HG03280 (cell line): ENCODE data around the gene NDRG2.

Experiments
- ATAC-seq: cut with Tn5 transposase; IDR thresholded peaks from one replicate; pipeline ENCODE4 v1.9.1; 2021; ENCODE audit warnings: mild to moderate bottlenecking, moderate library complexity; ENCODE audit not compliant: unreplicated experiment

The NDRG2 gene

DNA sequence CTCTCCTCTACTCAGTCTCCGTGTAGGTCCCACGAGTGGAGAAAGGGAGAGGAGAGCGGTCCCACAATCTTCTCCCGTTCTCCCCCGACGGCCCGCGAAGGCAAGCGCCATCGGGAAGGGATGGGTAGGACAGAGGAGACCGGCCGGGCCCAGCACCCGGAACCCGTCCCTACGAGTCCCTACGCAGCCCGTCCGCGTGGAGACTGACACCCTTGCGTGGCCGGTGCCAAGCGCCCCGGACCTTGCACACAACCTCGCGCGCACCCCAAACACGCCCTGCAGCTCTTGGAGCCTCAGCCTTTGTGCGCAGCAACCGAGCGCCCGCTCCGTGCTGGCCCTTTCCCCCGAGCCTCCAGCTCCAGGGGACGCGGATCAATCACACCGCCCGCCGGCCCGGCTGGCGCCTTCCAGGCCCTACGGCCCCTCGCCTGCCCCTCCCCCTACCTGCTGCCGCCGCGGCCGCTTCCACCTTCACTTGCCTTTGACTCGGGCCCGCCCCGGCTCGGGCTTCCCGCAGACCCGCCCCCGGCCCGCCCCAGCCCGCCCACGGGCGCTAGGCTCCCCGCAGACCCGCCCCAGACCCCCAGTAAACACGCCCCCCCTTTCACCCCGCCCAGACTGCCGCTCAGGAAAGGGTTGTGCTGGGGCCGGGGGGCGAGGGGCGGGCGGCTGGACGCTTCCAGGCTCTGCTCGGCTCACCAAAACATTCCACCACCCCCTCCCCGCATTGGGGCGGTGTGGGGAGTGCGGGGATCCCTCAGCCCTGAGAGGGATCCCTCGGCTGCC is at the start of gene NDRG2:
NDRG2 (minus strand) TSS at position 477 of the 786 bp plus-strand sequence. CDS start 1,746 bp downstream, outside the sequence.
- ATAC-seq: no peak

DNA sequence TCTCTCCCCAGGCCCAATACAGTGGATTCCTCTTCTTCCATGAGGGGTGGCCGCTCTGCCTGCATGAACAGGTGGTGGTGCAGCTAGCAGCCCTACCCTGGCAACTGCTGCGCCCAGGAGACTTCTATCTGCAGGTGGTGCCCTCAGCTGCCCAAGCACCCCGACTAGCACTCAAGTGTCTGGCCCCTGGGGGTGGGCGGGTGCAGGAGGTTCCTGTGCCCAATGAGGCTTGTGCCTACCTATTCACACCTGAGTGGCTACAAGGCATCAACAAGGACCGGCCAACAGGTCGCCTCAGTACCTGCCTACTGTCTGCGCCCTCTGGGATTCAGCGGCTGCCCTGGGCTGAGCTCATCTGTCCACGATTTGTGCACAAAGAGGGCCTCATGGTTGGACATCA is 49.1 kb upstream of the NDRG2 start:
- no peak for ATAC-seq

DNA sequence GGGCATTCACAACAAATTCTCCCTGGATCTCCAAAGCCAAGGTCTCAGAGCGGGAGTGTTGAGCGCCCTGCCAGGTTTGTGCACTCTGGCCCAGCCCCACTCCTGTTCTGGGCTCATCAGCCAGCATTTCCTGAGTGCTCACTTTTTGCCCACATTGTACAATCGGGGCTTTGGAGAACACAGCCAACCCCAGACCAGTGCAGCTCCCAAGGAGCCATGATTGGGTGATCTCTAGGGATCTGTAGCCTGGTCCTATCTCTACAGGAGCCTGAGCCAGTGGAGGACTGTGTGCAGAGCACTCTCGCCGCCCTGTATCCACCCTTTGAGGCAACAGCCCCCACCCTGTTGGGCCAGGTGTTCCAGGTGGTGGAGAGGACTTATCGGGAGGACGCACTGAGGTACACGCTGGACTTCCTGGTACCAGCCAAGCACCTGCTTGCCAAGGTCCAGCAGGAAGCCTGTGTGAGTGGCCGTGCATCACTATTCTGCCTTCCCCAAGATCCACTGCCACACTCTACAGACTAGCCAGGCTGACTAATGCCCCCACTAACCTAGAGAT is 48.0 kb upstream of the NDRG2 start:
- ATAC-seq: no peak

DNA sequence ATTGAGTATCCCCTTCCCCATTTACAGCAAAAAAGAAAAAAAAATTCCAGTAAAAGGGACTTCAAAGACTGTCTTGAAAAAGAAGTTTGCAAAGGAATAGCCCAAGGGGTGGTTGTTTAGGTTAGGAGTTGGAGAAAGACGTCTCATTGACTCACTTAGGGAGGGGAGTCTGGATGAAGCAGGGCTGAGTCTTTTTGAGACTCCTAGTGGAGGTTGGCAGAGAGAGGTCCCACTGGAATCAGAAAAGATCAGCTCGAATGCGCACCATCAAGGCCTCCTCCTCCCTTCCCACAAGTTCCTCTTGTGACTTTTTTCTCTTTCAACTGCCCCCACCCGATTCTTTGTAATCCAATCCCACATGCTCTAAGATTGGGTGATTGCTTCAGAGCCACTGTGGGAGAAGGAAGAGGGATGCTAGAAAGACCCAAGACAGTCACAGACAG is 47.2 kb upstream of the NDRG2 start:
- ATAC-seq: no peak

DNA sequence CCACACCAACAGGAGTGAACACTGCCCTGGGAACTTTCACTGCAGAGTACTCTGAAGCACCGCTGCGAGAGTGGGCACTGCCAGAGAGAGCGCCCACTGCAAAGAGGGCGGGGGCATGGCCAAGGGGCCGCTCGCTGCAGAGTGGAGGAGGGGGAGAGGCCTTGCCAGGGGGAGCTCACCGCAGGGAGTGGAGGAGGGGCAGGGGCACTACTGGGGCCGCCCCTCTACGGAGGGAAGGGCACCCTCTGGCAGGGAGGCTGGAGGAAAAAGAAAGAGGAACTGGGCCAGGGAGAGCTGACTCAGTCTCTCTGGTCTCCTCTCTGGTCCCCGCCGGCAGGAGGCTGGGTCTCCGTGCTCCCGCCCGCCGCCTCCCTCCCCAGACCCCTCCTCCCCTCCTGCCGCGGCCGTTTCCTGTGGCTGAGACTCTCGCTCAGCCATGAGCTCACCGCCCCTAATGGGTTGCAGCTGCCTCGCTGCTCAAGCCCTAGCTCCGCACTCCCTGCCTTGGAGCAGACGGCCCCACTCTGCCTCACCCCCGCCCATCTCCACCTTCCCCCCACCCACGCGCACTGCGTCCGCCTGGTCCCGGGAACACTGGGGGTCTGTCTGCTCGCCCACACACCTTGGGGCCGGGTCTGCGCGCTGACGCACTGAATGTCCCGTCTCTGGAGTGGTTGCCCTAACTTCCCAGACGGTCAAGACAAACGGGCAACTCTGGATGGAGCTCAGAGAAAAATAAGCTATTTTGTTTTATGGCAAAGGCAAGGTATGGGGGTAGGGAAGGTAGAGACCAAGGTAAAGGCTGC is 46.6 kb upstream of the NDRG2 start:
- ATAC-seq: peak; percentile 64

DNA sequence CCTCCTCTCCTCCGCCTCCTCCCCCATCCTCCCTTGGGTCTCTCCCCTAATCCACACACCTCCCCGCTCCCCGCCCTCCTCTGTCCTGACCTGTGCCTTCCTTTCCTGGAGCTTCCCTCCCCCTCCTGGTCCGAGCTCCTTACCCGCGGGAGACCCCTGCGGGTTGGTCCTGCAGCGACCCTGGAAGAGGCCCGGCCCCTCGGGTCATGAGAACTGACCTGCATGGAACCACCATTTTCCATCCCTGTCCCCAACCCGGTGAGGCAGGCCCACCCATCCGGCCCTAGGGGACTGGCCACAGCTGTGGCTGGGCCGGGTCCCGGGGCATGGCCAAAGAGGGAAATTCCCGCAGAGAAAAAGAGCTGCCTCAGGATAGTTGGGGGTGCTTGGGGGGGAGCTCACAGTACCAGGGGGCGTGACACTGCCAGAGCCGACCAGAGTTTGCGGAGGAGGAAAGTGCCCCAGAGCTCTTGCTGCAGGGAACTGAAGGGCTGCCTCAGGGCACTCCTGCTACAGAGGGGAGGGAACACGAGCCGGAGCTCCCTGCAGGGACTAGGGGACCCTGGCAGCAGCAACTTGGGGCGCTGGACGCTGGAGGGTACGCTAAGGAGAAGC is 45.9 kb upstream of the NDRG2 start:
- no peak for ATAC-seq

DNA sequence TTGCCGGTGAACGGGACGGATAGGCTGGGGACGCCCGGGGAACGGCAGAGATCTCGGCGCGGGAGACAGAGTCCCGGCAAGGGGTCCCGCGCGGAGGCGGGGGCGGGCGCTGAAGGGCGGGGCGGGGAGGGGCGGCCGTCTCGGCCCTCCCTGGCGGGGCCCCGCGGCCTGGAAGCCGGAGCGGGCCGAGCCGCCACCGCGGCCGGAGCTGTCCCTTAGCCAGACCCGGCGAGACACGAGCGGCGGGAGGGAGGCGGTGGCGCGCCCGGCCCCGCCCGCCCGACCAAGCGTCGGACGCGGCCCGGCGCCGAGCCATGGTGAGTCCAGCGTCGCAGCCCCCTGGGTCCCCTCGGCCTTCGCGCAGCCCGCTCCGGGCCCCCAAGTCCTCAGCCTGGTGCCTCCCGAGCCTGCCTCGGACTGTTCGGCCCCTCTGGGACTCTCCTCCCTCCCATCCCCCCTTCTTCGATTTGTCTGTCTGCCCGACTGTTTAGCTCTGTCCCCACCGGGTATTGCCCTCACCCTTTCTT is 45.3 kb upstream of the NDRG2 start, which contains the start of gene ARHGEF40:
ARHGEF40 (plus strand) TSS at position 222 of the 527 bp plus-strand sequence; CDS start at position 315, 93 bp downstream.
- no peak for ATAC-seq

DNA sequence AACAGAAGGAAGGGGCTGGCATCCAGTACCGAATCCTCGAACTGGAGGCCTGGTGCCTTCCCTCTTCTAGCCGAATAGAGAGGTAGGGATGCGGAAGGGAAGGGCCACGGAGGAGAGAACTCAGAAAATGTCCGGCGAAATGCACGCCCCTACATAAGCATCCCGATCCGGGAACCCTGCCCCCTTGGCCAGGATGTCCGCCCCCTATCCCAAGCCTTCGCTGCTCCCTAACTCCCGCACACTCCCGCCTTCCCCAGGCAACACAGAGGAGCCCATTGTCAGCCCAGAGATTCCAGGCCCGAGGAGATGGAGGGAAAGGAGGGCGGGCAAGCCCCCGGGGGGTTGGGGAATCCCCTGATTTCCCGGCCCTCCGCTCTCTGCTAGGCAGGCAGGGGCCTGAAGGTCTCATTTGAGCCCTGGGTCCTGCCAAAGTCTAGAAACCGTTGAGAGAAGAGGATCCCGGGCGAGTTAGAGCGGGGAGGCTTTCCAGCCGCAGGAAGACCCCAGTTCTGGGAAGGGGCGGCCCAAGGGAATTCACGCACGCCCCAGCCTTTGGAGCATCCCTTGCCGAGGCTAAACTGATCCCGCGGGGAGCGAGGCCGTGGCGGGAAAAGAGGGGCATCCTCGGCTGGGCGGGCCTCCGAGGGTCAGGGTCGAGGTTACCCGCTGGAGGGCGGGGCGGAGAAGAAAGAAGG is 44.7 kb upstream of the NDRG2 start:
- no peak for ATAC-seq

DNA sequence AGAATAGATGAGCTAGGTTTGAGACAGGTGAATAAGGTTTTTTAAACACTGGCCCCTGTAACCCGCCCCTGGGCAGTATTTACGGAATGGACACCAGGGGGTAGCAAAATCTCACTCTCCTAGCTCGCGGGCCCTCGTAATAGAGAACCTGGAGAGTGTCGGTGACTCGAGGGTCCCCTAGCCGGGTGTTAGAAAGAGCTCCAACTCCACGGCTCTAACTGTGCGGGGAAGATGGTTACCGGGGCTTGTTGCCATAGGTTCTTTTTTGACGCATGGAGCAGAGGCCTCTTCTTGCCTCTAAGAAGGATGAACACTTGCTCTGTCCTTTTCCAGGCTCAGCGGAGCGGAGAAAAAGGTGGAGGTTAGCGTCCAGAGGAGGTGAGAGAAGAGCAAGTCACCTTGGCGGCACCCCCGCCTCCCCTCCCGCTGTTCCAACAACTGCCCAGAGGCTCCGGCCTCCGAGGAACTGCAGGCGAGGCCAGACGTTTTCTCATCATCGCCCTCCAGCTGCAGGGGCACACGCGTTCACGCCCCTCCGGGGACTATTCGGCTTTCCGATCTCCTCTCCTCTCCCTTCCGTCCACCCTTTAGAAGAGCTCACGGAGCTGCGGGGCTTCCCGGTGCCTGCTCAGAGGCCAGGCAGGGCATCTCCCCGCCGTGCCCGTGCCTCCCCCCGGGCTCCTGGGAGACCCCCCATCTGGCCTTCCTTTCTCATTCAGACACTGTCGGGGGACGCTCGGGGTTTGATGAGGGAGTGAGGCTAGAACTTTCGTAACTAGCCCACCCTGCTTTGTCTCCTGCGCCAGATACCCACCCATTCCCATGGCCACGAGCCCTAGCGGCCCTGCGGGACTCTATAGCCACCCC is 43.9 kb upstream of the NDRG2 start:
- ATAC-seq: no peak

DNA sequence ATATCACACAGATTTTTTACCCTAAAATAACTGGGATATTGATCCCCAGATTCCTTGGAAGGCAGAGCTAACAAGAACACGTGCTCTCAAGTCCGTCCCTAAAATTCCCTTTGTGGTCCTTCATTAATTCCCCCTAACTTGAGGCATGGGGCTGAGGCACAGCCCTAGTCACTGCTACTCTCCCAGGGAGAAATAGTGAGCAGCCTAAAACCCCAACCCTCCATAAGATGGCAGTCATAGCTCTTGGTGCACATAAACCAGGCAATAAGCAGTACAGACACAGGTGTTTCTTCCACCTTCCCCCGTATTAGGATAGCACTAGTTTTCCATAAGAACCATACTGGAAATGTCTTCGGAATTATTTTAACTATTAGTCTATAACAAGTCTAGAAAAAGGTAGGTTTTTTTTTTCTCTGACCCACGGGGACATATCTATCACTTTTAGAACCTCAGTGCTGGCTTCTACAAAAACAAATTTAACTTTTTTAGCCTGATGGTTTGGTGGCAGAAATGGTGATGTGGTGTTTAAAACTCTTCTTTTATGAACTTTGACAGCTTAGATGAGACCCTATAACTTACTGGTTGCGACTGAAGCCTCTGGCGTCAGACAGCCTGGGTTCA is 42.1 kb upstream of the NDRG2 start:
- no peak for ATAC-seq

DNA sequence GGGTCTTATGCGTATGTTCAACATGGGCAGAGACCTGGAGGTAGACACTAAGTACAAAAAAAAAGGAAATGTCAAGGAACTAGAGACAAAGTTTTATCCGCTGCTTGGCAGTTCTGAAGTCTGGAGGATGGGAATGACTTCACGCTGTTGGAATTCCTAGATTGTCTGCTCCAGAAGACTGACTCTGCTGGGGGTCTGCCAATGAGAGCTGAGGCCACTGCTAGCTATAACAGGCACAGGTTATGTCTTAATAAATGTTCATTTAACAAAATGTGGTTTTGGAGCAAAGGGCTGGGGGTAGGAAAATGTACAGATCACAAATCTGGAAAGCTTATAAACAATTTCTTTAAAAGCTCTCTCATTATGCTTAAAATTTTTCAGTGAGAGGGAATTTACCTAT is 38.6 kb upstream of the NDRG2 start:
- ATAC-seq: no peak

DNA sequence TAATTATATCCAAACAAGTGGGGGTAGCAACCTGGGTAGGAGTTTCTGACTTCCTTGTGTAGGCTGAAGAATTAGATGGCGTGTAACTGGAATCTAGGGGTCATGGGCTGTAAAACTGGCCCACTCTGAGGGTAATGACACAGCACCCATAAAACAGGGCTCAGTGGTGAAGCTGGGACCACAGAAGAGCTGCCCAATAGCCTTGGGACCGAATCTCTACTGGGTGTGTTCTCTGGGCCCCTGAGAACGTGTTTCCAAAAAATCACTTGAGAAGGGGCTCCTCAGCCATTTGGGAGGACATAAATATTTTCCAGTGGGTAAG is 36.4 kb upstream of the NDRG2 start:
- no peak for ATAC-seq

DNA sequence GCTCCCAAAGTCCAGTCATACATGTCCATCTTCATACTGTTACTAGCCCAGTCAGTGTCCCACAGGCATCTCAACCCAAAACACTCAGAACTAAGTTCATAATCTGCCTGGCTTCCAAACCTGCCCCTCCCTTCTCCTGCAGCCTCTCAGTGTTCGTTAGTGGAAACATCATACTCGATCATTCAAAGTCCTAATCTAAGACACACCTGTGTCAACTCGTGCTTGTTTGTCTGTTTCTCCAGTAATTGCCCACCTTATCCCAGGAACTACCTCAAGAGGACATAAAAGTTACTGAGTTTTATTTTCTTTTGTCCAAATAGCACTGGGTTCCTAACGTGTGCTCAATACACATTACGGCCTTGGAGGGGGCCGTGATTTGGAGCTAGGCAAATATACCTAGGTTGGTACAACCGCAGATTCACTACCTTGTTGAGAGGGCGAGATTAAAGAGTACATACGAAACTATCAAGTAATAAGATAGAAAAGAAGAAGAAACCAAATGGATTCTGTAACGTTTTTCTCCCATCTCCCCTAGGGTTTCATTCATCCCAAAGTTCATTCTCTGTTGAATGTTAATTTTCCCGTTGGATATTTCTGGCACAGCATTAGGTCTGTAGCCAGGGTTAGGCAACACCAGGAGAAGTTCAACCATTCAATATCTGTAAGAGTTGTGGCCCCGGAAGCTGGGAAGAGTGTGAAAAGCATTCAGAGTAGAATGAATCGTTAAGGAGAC is 35.9 kb upstream of the NDRG2 start:
- ATAC-seq: no peak

DNA sequence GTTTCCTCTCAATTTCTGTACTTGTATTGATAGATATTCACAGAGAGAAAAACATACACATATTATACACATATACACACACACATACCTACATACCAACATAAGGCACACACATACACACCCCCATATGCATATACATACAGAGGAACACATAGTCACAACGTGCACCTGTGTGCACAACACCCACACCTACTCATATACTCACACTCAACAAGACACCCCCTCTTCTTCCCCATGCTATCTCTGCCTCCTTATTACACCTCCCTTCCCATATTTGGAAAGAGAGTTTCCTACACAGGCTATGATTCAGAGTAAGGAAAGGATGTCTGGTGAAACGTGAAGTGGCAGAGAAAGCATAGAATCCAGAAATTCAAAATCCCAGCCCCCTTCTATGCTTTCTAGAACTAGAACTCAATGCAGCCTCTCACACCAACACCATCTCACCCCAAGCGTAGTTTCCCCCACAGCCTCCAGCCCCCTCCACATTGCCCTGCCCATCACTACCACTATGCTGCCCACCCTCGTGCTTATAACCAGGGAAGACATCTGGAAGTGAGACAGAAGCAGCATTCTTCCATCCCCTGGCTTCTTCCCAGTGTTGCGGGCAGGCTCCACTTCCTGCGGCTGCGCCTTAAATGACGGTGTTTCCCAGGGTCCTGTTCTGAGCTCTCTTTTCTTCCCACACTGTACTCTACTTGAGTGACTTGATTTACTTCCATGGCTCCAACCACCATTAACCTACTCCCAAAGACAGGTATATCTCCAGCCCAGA is 35.2 kb upstream of the NDRG2 start:
- no peak for ATAC-seq

DNA sequence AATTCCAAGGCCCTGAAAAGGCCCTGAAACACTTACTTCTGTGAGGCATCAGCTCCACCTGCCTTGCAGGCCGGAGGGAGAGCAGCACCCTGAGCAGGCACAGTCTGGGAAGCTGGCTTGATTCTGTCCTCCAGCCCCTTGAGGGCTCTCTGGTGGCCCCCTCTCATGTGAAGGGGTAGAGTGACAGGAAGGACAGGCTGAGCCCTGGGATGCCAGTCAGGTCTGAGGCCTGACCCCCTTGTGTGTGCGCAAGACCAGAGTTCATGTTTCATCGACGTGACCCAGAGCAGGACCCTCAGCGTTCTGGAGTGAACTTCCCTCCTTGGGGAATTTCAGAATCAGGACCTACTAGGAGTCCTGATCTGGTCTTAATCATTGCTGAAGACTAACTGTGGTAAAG is 34.0 kb upstream of the NDRG2 start:
- no peak for ATAC-seq

DNA sequence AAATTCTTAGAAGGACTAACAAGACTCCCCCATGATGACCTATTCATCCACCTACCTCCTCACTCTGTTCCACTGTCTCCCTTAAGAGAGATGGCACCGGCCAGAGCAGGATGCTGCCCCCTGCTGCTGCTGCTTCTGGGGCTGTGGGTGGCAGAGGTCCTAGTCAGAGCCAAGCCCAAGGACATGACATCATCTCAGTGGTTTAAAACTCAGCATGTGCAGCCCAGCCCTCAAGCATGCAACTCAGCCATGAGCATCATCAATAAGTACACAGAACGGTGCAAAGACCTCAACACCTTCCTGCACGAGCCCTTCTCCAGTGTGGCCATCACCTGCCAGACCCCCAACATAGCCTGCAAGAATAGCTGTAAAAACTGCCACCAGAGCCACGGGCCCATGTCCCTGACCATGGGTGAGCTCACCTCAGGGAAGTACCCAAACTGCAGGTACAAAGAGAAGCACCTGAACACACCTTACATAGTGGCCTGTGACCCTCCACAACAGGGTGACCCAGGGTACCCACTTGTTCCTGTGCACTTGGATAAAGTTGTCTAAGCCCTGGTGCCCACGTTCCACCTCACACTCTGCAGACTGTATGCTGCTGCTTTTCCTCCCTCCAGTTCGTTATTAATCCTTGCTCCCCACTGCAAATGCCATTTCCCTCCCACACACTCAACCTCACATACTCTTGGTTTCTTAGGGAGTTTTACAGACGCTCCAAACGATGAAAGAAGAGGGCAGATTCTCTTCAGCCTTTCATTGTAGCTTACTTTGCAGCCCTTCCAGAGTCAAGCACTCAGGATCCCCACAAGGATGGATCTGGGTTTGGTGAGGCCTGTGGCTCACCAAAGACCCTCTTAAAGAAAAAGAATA is 33.2 kb upstream of the NDRG2 start, which contains the start of gene RNASE8:
RNASE8 (plus strand) TSS at position 20 of the 873 bp plus-strand sequence; CDS start at position 91, 71 bp downstream.
- ATAC-seq: no peak
